HEK293T (cell line): Measurements from ENCODE around the gene CFAP61.

Experiments used
- BHLHE40 ChIP-seq: fragments of 450-650 bp; IDR thresholded peaks from 2 replicates; pipeline ENCODE4 v1.6.1; 2016; ENCODE audit warnings: mild to moderate bottlenecking, moderate library complexity, borderline replicate concordance
- LEF1 ChIP-seq: fragments of 450-650 bp; IDR thresholded peaks from 2 replicates; pipeline ENCODE4 v1.6.1; 2017; ENCODE audit warnings: mild to moderate bottlenecking, borderline replicate concordance

DNA sequence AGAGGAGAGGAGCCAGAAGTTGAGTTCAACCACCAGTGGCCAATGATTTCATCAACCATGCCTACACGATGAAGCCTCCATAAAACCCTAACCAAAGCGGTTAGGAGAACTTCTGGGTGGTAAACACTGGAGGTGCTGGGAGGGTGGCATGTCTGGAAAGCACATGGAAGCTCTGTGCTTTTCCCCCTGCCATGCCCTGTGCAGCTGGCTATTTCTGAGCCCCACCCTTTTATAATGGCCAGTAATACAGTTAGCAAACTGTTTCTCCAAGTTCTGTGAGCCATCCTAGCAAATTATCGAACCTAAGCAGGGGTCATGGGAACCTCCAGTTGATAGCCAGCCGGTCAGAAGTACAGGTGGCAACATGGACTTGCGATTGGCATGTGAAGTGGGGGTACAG is 167.8 kb downstream of the CFAP61 start:
- TF ChIP-seq BHLHE40 (no peak), LEF1 (no peak)
